ENCODE results near the gene SMARCA2. TPM values are rescaled to one million over a fixed set of nuclear protein-coding genes. Genes with fewer than 3 reads are reported as not detected.

SMARCA2 gene
- total RNA-seq: 78.4 TPM
- 100 to 1,000 TPM in 4 of 8 donors, 10 to 100 TPM in 4; 81.0 to 149 (median 101) TPM for polyA plus RNA-seq (ENCODE audit: insufficient read depth in 1 of 8, insufficient read length in 8 of 8, low replicate concordance in 1 of 8)
- long read RNA-seq, donor 1, full-length matches to known transcripts: 5 of 5 reads
- long read RNA-seq, donor 1, partial matches to known transcripts: 0 of 5 reads
- long read RNA-seq, donor 1, other reads (novel, unspliced or antisense): 0 of 5 reads
- long read RNA-seq, donor 2: 0 reads
- long read RNA-seq, donor 3, full-length matches to known transcripts: 9 of 14 reads
- long read RNA-seq, donor 3, partial matches to known transcripts: 5 of 14 reads
- long read RNA-seq, donor 3, other reads (novel, unspliced or antisense): 0 of 14 reads
- long read RNA-seq, donor 4, full-length matches to known transcripts: 4 of 4 reads
- long read RNA-seq, donor 4, partial matches to known transcripts: 0 of 4 reads
- long read RNA-seq, donor 4, other reads (novel, unspliced or antisense): 0 of 4 reads
- long read RNA-seq, donor 5, full-length matches to known transcripts: 25 of 43 reads
- long read RNA-seq, donor 5, partial matches to known transcripts: 18 of 43 reads
- long read RNA-seq, donor 5, other reads (novel, unspliced or antisense): 0 of 43 reads
- long read RNA-seq, donor 6, full-length matches to known transcripts: 9 of 27 reads
- long read RNA-seq, donor 6, partial matches to known transcripts: 18 of 27 reads
- long read RNA-seq, donor 6, other reads (novel, unspliced or antisense): 0 of 27 reads
- long read RNA-seq, donor 7, full-length matches to known transcripts: 12 of 12 reads
- long read RNA-seq, donor 7, partial matches to known transcripts: 0 of 12 reads
- long read RNA-seq, donor 7, other reads (novel, unspliced or antisense): 0 of 12 reads
- long read RNA-seq, donor 8, full-length matches to known transcripts: 8 of 22 reads
- long read RNA-seq, donor 8, partial matches to known transcripts: 14 of 22 reads
- long read RNA-seq, donor 8, other reads (novel, unspliced or antisense): 0 of 22 reads
- long read RNA-seq, donor 9, full-length matches to known transcripts: 5 of 11 reads
- long read RNA-seq, donor 9, partial matches to known transcripts: 6 of 11 reads
- long read RNA-seq, donor 9, other reads (novel, unspliced or antisense): 0 of 11 reads
- long read RNA-seq, donor 10, full-length matches to known transcripts: 14 of 14 reads
- long read RNA-seq, donor 10, partial matches to known transcripts: 0 of 14 reads
- long read RNA-seq, donor 10, other reads (novel, unspliced or antisense): 0 of 14 reads
- long read RNA-seq, donor 11, full-length matches to known transcripts: 10 of 17 reads
- long read RNA-seq, donor 11, partial matches to known transcripts: 7 of 17 reads
- long read RNA-seq, donor 11, other reads (novel, unspliced or antisense): 0 of 17 reads

GRCh38 chr9:2014696-2015580, at the start of gene SMARCA2:
SMARCA2 (plus strand) TSS chr9:2015347; CDS start chr9:2029023, 13,676 bp downstream.
- H3K27me3 ChIP-seq (ENCODE audit: control insufficient read depth, insufficient read depth, low read length): peaks cover 2% of the 10 kb centered on the region
- under 1% methylated on average over 40 of the region's 71 CpGs for WGBS (ENCODE audit: insufficient coverage)
- H3K4me1 ChIP-seq (ENCODE audit: control insufficient read depth, insufficient read depth, low read length): peaks cover 12% of the 10 kb centered on the region

GRCh38 chr9:1966725-1967366, 48.3 kb upstream of the SMARCA2 start:
- H3K4me3 ChIP-seq (ENCODE audit: low read length): no peak overlapping the region

More at GRCh38 chr9:2014696-2015580, at the start of gene SMARCA2:
- DNase-seq: peak; percentile 100
- Histone ChIP-seq H3K9me3 (replicated peaks; ENCODE audit: control insufficient read depth, low read depth, low read length) (no peaks in the 10 kb centered on the region), H3K36me3 (ENCODE audit: control insufficient read depth, insufficient read depth, low read length) (no peaks in the 10 kb centered on the region), H3K27ac (ENCODE audit: low read length) (peak within 1 kb of the TSS; percentile 100), H3K4me3 (ENCODE audit: low read length) (peak within 1 kb of the TSS; percentile 97)

GRCh38 chr9:1969160-1969559, 46.0 kb upstream of the SMARCA2 start:
- no peak overlapping the region for H3K27ac ChIP-seq (ENCODE audit: low read length)
- no peaks in the 10 kb centered on the region for H3K4me1 ChIP-seq (ENCODE audit: control insufficient read depth, insufficient read depth, low read length)
- H3K9me3 ChIP-seq (replicated peaks; ENCODE audit: control insufficient read depth, low read depth, low read length): peaks cover 3% of the 10 kb centered on the region
- no peaks in the 10 kb centered on the region for H3K27me3 ChIP-seq (ENCODE audit: control insufficient read depth, insufficient read depth, low read length)
- 43% methylated on average over 1 of the region's 1 CpG for WGBS (ENCODE audit: insufficient coverage)
- no peak overlapping the region for H3K4me3 ChIP-seq (ENCODE audit: low read length)
- no peak for DNase-seq
- H3K36me3 ChIP-seq (ENCODE audit: control insufficient read depth, insufficient read depth, low read length): no peaks in the 10 kb centered on the region

More at GRCh38 chr9:1966725-1967366, 48.3 kb upstream of the SMARCA2 start:
- H3K27me3 ChIP-seq (ENCODE audit: control insufficient read depth, insufficient read depth, low read length): no peaks in the 10 kb centered on the region
- no peaks in the 10 kb centered on the region for H3K36me3 ChIP-seq (ENCODE audit: control insufficient read depth, insufficient read depth, low read length)
- H3K9me3 ChIP-seq (replicated peaks; ENCODE audit: control insufficient read depth, low read depth, low read length): no peaks in the 10 kb centered on the region
- DNase-seq: no peak
- no peak overlapping the region for H3K27ac ChIP-seq (ENCODE audit: low read length)
- WGBS (ENCODE audit: insufficient coverage): 100% methylated on average over 4 of the region's 9 CpGs
- H3K4me1 ChIP-seq (ENCODE audit: control insufficient read depth, insufficient read depth, low read length): peaks cover 4% of the 10 kb centered on the region

- no peaks in the 10 kb centered on the region for H3K36me3 ChIP-seq (ENCODE audit: control insufficient read depth, insufficient read depth, low read length)
- WGBS (ENCODE audit: insufficient coverage): 80% methylated on average over 1 of the region's 1 CpG
- DNase-seq: no peak
- H3K27ac ChIP-seq (ENCODE audit: low read length): no peak overlapping the region
- H3K9me3 ChIP-seq (replicated peaks; ENCODE audit: control insufficient read depth, low read depth, low read length): peaks cover 3% of the 10 kb centered on the region
- no peaks in the 10 kb centered on the region for H3K27me3 ChIP-seq (ENCODE audit: control insufficient read depth, insufficient read depth, low read length)
- no peak overlapping the region for H3K4me3 ChIP-seq (ENCODE audit: low read length)
- H3K4me1 ChIP-seq (ENCODE audit: control insufficient read depth, insufficient read depth, low read length): no peaks in the 10 kb centered on the region
These were observed 45.2 kb upstream of the SMARCA2 start for GRCh38 chr9:1969898-1970297.

- H3K4me1 ChIP-seq (ENCODE audit: control insufficient read depth, insufficient read depth, low read length): no peaks in the 10 kb centered on the region
- no peak overlapping the region for H3K27ac ChIP-seq (ENCODE audit: low read length)
- no peaks in the 10 kb centered on the region for H3K27me3 ChIP-seq (ENCODE audit: control insufficient read depth, insufficient read depth, low read length)
- H3K9me3 ChIP-seq (replicated peaks; ENCODE audit: control insufficient read depth, low read depth, low read length): peaks cover 3% of the 10 kb centered on the region
- H3K36me3 ChIP-seq (ENCODE audit: control insufficient read depth, insufficient read depth, low read length): no peaks in the 10 kb centered on the region
- H3K4me3 ChIP-seq (ENCODE audit: low read length): no peak overlapping the region
- no peak for DNase-seq
These were observed 42.5 kb upstream of the SMARCA2 start for GRCh38 chr9:1972672-1973071.

- WGBS (ENCODE audit: insufficient coverage): no CpG with 5 or more reads among the region's 2 CpGs
- no peak overlapping the region for H3K27ac ChIP-seq (ENCODE audit: low read length)
- DNase-seq: no peak
- no peaks in the 10 kb centered on the region for H3K27me3 ChIP-seq (ENCODE audit: control insufficient read depth, insufficient read depth, low read length)
- H3K36me3 ChIP-seq (ENCODE audit: control insufficient read depth, insufficient read depth, low read length): no peaks in the 10 kb centered on the region
- H3K4me1 ChIP-seq (ENCODE audit: control insufficient read depth, insufficient read depth, low read length): peaks cover 15% of the 10 kb centered on the region
- H3K4me3 ChIP-seq (ENCODE audit: low read length): no peak overlapping the region
- peaks cover 3% of the 10 kb centered on the region for H3K9me3 ChIP-seq (replicated peaks; ENCODE audit: control insufficient read depth, low read depth, low read length)
These were observed 38.1 kb upstream of the SMARCA2 start for GRCh38 chr9:1977026-1977425.

GRCh38 chr9:1978941-1979340, 36.2 kb upstream of the SMARCA2 start:
- peak overlapping the region; percentile 49 for H3K27ac ChIP-seq (ENCODE audit: low read length)
- DNase-seq: peak; percentile 69
- H3K27me3 ChIP-seq (ENCODE audit: control insufficient read depth, insufficient read depth, low read length): no peaks in the 10 kb centered on the region
- WGBS (ENCODE audit: insufficient coverage): 71% methylated on average over 1 of the region's 5 CpGs
- no peaks in the 10 kb centered on the region for H3K36me3 ChIP-seq (ENCODE audit: control insufficient read depth, insufficient read depth, low read length)
- H3K9me3 ChIP-seq (replicated peaks; ENCODE audit: control insufficient read depth, low read depth, low read length): no peaks in the 10 kb centered on the region
- no peak overlapping the region for H3K4me3 ChIP-seq (ENCODE audit: low read length)
- peaks cover 15% of the 10 kb centered on the region for H3K4me1 ChIP-seq (ENCODE audit: control insufficient read depth, insufficient read depth, low read length)

- peaks cover 15% of the 10 kb centered on the region for H3K4me1 ChIP-seq (ENCODE audit: control insufficient read depth, insufficient read depth, low read length)
- H3K27me3 ChIP-seq (ENCODE audit: control insufficient read depth, insufficient read depth, low read length): no peaks in the 10 kb centered on the region
- H3K36me3 ChIP-seq (ENCODE audit: control insufficient read depth, insufficient read depth, low read length): no peaks in the 10 kb centered on the region
- peak overlapping the region; percentile 64 for H3K27ac ChIP-seq (ENCODE audit: low read length)
- DNase-seq: peak; percentile 92
- no CpG with 5 or more reads among the region's 7 CpGs for WGBS (ENCODE audit: insufficient coverage)
- H3K4me3 ChIP-seq (ENCODE audit: low read length): peak overlapping the region; percentile 23
- no peaks in the 10 kb centered on the region for H3K9me3 ChIP-seq (replicated peaks; ENCODE audit: control insufficient read depth, low read depth, low read length)
These were observed 35.3 kb upstream of the SMARCA2 start for GRCh38 chr9:1979741-1980367.
